OCI-LY7 (cell line): ENCODE measurements around the gene PGAP6. TPM values are rescaled to one million over a fixed set of nuclear protein-coding genes. Genes with fewer than 3 reads are reported as not detected.
A peak's percentile ranks its signal among the peaks of the same experiment; 100 is the strongest.

ENCODE experiments used
- BruUV-seq: library from RNA; stranded (reverse); fragments of 400-500 nt; replicated peaks from 2 replicates; lab custom pipeline; 2021; lab: Mats Ljungman, UMichigan
- CTCF ChIA-PET: fragments of 300-600 bp; sonication (Branson Sonifier 250); formaldehyde crosslinking; loops from one replicate; lab custom pipeline; 2022; ENCODE audit warnings: antibody characterized with exemption; ENCODE audit not compliant: unreplicated experiment; lab: Charles Lee
- POLR2A ChIA-PET: fragments of 300-600 bp; sonication (Branson Sonifier 250); formaldehyde crosslinking; loops from one replicate; lab custom pipeline; 2022; ENCODE audit warnings: antibody characterized with exemption; lab: Charles Lee
- DNase-seq: peaks from one replicate; pipeline ENCODE4 v3.0.0-alpha.2; 2015; ENCODE audit warnings: low spot score
- H2AFZ ChIP-seq: fragments of 200-600 bp; sonication (generic), shearing (Covaris generic); 2 replicates; pipeline ENCODE4 v1.6.1; 2014; ENCODE audit warnings: mild to moderate bottlenecking, antibody characterized with exemption, low read length, moderate library complexity
- H3K27ac ChIP-seq: fragments of 200-600 bp; sonication (generic); 2 replicates; pipeline ENCODE4 v1.5.1; 2014; ENCODE audit warnings: mixed run types, low read depth, mild to moderate bottlenecking, moderate library complexity, low read length, inconsistent platforms; ENCODE audit not compliant: poor library complexity, severe bottlenecking
- H3K36me3 ChIP-seq: fragments of 200-600 bp; sonication (generic); 2 replicates; pipeline ENCODE4 v1.6.1; 2014; ENCODE audit warnings: mild to moderate bottlenecking, antibody characterized with exemption, low read length, moderate library complexity, mixed read lengths; ENCODE audit not compliant: insufficient read depth
- H3K4me1 ChIP-seq: fragments of 200-600 bp; sonication (generic); 2 replicates; pipeline ENCODE4 v1.5.1; 2014; ENCODE audit warnings: mild to moderate bottlenecking, low read length; ENCODE audit not compliant: insufficient read depth, poor library complexity, severe bottlenecking
- H3K4me2 ChIP-seq: fragments of 200-600 bp; sonication (generic); 2 replicates; pipeline ENCODE4 v1.6.1; 2014; ENCODE audit warnings: mild to moderate bottlenecking, low read length
- H3K4me3 ChIP-seq: fragments of 200-600 bp; sonication (generic); 2 replicates; pipeline ENCODE4 v1.5.1; 2014; ENCODE audit warnings: mild to moderate bottlenecking, low read depth, low read length; ENCODE audit not compliant: poor library complexity, severe bottlenecking
- H3K79me2 ChIP-seq: fragments of 200-600 bp; sonication (generic); 2 replicates; pipeline ENCODE4 v1.6.1; 2016; ENCODE audit warnings: low read depth, mild to moderate bottlenecking, low read length, moderate library complexity, mixed read lengths; ENCODE audit not compliant: insufficient read depth
- H3K9me2 ChIP-seq: fragments of 200-600 bp; sonication (generic); 2 replicates; pipeline ENCODE4 v1.6.1; 2016; ENCODE audit warnings: mild to moderate bottlenecking, low read length, mixed read lengths; ENCODE audit not compliant: insufficient read depth
- H3K9me3 ChIP-seq: fragments of 200-600 bp; sonication (generic); 2 replicates; pipeline ENCODE4 v1.6.1; 2014; ENCODE audit warnings: mild to moderate bottlenecking, mixed run types, low read length, mixed read lengths
- H4K20me1 ChIP-seq: fragments of 200-600 bp; sonication (generic); 2 replicates; pipeline ENCODE4 v1.6.1; 2014; ENCODE audit warnings: mild to moderate bottlenecking, antibody characterized with exemption, low read length, moderate library complexity, mixed read lengths; ENCODE audit not compliant: insufficient read depth
- CTCF ChIP-seq: fragments of 200-600 bp; sonication (generic); conservative IDR thresholded peaks from 2 replicates; pipeline ENCODE4 v1.5.1; 2014; ENCODE audit warnings: mild to moderate bottlenecking, antibody characterized with exemption, low read length, moderate library complexity, mixed read lengths
- EZH2phosphoT487 ChIP-seq: fragments of 200-600 bp; sonication (generic); IDR thresholded peaks from 2 replicates; pipeline ENCODE4 v1.6.1; 2018; ENCODE audit warnings: low read depth, borderline replicate concordance, mild to moderate bottlenecking, mixed run types, antibody characterized with exemption, low read length, moderate library complexity, mixed read lengths
- intact Hi-C: fragments of 100-400 bp; cut with micrococcal nuclease; formaldehyde crosslinking; loops from one replicate; pipeline ENCODE4 v1.10.0; 2022; ENCODE audit not compliant: unreplicated experiment
- total RNA-seq, 2 experiments: library from RNA; depleted of rRNA in 1 of 2; stranded (reverse); fragments of >200 nt in 1 of 2; shearing (Covaris generic) in 1 of 2; gene quantifications; 2 replicates each; pipeline ENCODE4 v1.2.3, GENCODE V29; 2014 to 2022

The PGAP6 gene
- total RNA-seq, 2 experiments from 2014 or later = 41.2 to 50.6 TPM

- POLR2A ChIA-PET = interaction anchor here (0.7 kb wide), 1 partner anchor 39 kb away, joined by 4 read pairs; no protein-coding TSS in a partner anchor
- intact Hi-C loops = loop anchor here (2.0 kb wide), 1 partner anchor 19 kb away; no protein-coding TSS in a partner anchor
- peak within 1 kb of the TSS; percentile 74 for H3K4me3 ChIP-seq
These were observed 19.9 kb upstream of the PGAP6 start, which contains the start of gene DECR2 for GRCh38 chr16:401468-402348. Gene DECR2, plus strand, starts transcription at chr16:401885. Its CDS starts 79 bp downstream, at chr16:401964.

GRCh38 chr16:400061-400591 is 18.3 kb upstream of the PGAP6 start:
- DNase-seq = no peak
- no TSS peak for BruUV-seq

More at GRCh38 chr16:401468-402348, 19.9 kb upstream of the PGAP6 start, which contains the start of gene DECR2:
- Histone ChIP-seq H3K9me2 (no peaks in the 10 kb centered on the region), H3K36me3 (no peaks in the 10 kb centered on the region), H3K4me2 (peak within 1 kb of the TSS; percentile 82), H2AFZ (peak within 1 kb of the TSS; percentile 76; the same call in 1 of the 2 replicates), H3K9me3 (no peaks in the 10 kb centered on the region), H3K27ac (peak within 1 kb of the TSS; percentile 54), H3K4me1 (peaks cover 22% of the 10 kb centered on the region), H4K20me1 (no peaks in the 10 kb centered on the region), H3K79me2 (no peaks in the 10 kb centered on the region; the same call in 1 of the 2 replicates)
- DNase-seq = peak; percentile 93
- TF ChIP-seq CTCF (peak; percentile 74), EZH2phosphoT487 (no peak)
- BruUV-seq = no TSS peak
- CTCF ChIA-PET = no interaction called here

More at GRCh38 chr16:400061-400591, 18.3 kb upstream of the PGAP6 start:
- H3K36me3 ChIP-seq = no peaks in the 10 kb centered on the region
- H3K9me2 ChIP-seq = no peaks in the 10 kb centered on the region
- H3K4me1 ChIP-seq = peaks cover 26% of the 10 kb centered on the region
- CTCF ChIA-PET = no interaction called here
- H2AFZ ChIP-seq = no peak overlapping the region
- no peaks in the 10 kb centered on the region for H3K9me3 ChIP-seq
- H3K79me2 ChIP-seq = no peaks in the 10 kb centered on the region; the same call in 1 of the 2 replicates
- peak overlapping the region; percentile 82 for H3K4me2 ChIP-seq
- peak overlapping the region; percentile 54 for H3K27ac ChIP-seq
- POLR2A ChIA-PET = interaction anchor here (0.5 to 0.6 kb wide), 2 partner anchors 15 to 20 kb away, joined by 3 read pairs; no protein-coding TSS in a partner anchor
- peak overlapping the region; percentile 74 for H3K4me3 ChIP-seq
- TF ChIP-seq EZH2phosphoT487 (no peak), CTCF (no peak)
- intact Hi-C loops = loop anchor here (2.0 kb wide), 1 partner anchor 17 kb away; no protein-coding TSS in a partner anchor
- H4K20me1 ChIP-seq = no peaks in the 10 kb centered on the region
